ENCODE results near the gene THADA. TPM values are rescaled to one million over a fixed set of nuclear protein-coding genes. Genes with fewer than 3 reads are reported as not detected.

THADA gene
- total RNA-seq, 4 donors from 2014 or later: 35.7 to 49.2 (median 47.4) TPM

DNA sequence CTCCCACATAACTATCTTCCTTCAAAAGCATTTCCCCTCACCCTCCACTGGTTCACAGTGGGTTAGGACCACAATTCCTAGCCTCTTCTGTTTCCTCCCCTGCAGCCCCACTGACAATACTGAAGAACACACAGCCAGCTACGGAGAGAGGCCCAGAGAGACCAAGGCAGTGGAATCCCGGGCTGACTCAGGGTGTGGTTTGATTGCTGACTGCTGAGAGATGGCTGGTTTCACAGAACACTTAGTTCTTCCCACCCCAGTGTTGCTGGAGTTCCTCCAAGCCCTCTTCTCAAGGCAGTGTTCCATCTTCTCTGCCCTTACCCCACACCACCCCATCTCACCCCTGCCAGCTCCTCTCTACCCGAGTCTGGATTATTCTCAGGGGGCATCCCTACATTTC lies 326.1 kb downstream of the THADA start:
- 9 to 14% methylated on average over 3 of the region's 3 CpGs for WGBS, 2 donors
- no peaks in the 10 kb centered on the region for H3K27me3 ChIP-seq
- TF ChIP-seq POLR2A (IDR thresholded peaks at IDR 0.05): no peak
- TF ChIP-seq, protein P1, sequence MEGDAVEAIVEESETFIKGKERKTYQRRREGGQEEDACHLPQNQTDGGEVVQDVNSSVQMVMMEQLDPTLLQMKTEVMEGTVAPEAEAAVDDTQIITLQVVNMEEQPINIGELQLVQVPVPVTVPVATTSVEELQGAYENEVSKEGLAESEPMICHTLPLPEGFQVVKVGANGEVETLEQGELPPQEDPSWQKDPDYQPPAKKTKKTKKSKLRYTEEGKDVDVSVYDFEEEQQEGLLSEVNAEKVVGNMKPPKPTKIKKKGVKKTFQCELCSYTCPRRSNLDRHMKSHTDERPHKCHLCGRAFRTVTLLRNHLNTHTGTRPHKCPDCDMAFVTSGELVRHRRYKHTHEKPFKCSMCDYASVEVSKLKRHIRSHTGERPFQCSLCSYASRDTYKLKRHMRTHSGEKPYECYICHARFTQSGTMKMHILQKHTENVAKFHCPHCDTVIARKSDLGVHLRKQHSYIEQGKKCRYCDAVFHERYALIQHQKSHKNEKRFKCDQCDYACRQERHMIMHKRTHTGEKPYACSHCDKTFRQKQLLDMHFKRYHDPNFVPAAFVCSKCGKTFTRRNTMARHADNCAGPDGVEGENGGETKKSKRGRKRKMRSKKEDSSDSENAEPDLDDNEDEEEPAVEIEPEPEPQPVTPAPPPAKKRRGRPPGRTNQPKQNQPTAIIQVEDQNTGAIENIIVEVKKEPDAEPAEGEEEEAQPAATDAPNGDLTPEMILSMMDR (IDR thresholded peaks at IDR 0.05): no peak
- peak; percentile 76 to 78 for TF ChIP-seq EP300 (IDR thresholded peaks at IDR 0.05)
- DNase-seq (ENCODE audit: low spot score in 2 of 2): peak; percentile 71 to 93
- H3K36me3 ChIP-seq: no peaks in the 10 kb centered on the region
- peaks cover 0 to 72% (median 32%) of the 10 kb centered on the region in 4 donors for H3K4me1 ChIP-seq
- H3K27ac ChIP-seq: peak overlapping the region; percentile 75 to 96 (median 86)
- no peak overlapping the region for H3K4me3 ChIP-seq
- H3K9me3 ChIP-seq: no peaks in the 10 kb centered on the region

DNA sequence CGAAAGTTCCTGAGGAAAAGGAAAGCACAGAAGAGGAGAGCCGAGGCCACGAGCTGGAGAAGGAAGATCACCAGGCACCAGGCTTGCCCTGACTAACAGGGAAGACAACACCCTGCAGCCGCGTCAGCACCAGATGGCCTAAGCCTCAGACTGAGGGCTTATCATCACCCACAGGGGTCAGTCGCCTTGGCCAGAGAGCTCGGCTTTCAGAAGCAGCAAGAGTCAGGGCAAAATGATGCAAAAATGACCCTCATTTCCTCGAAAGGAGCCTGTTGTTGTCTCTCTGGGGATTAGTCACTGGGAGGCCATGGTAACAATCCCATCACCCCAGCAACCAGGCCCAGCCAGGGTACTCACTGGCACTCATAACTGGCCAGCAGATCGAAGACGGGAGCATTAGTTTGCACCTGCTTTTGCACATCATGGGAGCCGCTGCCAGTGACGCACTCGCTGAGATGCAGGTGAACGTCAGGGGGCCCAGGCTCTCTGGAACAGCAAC lies 326.7 kb downstream of the THADA start:
- Histone ChIP-seq H3K4me1 (peaks cover 0 to 76% (median 35%) of the 10 kb centered on the region in 4 donors), H3K27me3 (no peaks in the 10 kb centered on the region), H3K27ac (peak overlapping the region; percentile 61 to 96 (median 84)), H3K4me3 (peak overlapping the region in 1 of 4 donors; percentile 20), H3K36me3 (no peaks in the 10 kb centered on the region), H3K9me3 (no peaks in the 10 kb centered on the region)
- TF ChIP-seq EP300 (IDR thresholded peaks at IDR 0.05) (peak in 1 of 2 donors; percentile 94), POLR2A (IDR thresholded peaks at IDR 0.05) (no peak)
- DNase-seq (ENCODE audit: low spot score in 2 of 2): peak; percentile 81 to 85
- 34 to 38% methylated on average over 13 to 14 of the region's 14 CpGs for WGBS, 2 donors

DNA sequence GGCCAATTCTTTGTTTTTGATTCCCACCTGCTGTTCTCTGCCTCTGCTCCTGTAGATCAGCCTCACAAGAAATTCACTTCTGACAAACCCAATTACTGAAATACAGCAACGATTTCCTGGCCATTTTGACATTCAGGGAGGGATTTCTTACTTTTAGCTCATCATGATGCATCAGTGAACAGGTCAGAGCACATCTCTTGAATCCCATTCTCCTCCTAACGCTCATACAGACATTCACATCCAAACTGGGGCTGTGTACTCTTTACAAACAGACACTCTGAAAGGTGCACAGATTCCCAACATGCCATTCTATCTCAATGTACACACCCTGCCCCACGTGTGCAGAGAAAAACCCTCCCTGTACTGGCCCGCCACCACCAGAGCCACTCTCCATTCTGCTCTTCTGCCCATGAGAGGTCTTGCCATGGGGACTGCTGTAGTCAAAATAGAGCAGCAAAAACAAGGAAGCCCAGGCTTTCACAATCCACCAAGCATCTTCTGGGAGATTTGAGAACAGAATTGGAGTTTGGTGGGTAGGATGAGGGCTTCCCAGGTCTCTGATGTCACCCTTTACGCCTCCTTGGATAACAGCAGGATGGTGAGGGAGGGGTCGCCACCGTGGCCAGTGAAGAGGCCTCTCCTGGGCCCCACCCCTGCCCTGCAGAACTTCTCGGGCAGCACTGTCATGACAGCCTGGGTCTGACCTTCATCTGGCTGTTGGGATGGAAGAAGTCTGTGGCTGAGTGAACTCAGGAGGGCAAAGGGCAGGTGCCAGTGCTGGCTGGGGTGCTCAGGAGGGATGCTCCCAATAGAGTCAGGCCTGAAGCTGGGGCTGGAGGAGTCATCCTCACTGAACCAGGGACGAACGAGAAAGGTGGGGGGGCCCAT lies 327.5 kb downstream of the THADA start:
- Histone ChIP-seq H3K27ac (peak overlapping the region; percentile 61 to 96 (median 84)), H3K9me3 (no peaks in the 10 kb centered on the region), H3K4me1 (peaks cover 0 to 72% (median 33%) of the 10 kb centered on the region in 4 donors), H3K36me3 (no peaks in the 10 kb centered on the region), H3K27me3 (no peaks in the 10 kb centered on the region), H3K4me3 (peak overlapping the region in 1 of 4 donors; percentile 20)
- WGBS, 2 donors: 73 to 75% methylated on average over 10 of the region's 10 CpGs
- TF ChIP-seq EP300 (IDR thresholded peaks at IDR 0.05) (no peak), POLR2A (IDR thresholded peaks at IDR 0.05) (no peak)
- TF ChIP-seq, protein P1 (IDR thresholded peaks at IDR 0.05): no peak
- DNase-seq (ENCODE audit: low spot score in 2 of 2): no peak

DNA sequence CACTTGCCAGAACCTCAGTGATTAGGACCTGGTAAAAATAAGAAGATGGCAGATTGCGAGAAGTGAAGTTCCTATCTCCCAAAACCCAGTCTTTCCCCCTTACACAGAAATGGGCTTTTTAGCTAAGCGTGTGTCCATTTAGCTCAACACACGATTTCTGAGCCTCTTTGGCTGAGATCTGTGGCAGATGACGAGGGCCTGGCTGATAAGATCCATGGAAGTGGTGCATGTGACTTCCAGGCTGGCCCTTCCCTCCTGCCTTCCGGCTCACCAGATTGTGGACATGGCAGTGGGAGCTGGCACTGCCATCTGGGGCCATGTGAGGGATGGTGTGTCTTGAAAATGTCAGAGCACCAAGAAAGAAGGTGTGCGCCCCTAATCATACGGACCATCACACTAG lies 328.5 kb downstream of the THADA start:
- no peak for TF ChIP-seq EP300 (IDR thresholded peaks at IDR 0.05)
- TF ChIP-seq, protein P1 (IDR thresholded peaks at IDR 0.05): no peak
- TF ChIP-seq POLR2A (IDR thresholded peaks at IDR 0.05): no peak
- no peak for DNase-seq (ENCODE audit: low spot score in 2 of 2)
- Histone ChIP-seq H3K9me3 (no peaks in the 10 kb centered on the region), H3K4me1 (peaks cover 0 to 71% (median 33%) of the 10 kb centered on the region in 4 donors), H3K36me3 (no peaks in the 10 kb centered on the region), H3K27me3 (no peaks in the 10 kb centered on the region), H3K27ac (peak overlapping the region in 3 of 4 donors; percentile 75 to 96 (median 93)), H3K4me3 (no peak overlapping the region)
- WGBS, 2 donors: 94 to 99% methylated on average over 7 of the region's 7 CpGs

DNA sequence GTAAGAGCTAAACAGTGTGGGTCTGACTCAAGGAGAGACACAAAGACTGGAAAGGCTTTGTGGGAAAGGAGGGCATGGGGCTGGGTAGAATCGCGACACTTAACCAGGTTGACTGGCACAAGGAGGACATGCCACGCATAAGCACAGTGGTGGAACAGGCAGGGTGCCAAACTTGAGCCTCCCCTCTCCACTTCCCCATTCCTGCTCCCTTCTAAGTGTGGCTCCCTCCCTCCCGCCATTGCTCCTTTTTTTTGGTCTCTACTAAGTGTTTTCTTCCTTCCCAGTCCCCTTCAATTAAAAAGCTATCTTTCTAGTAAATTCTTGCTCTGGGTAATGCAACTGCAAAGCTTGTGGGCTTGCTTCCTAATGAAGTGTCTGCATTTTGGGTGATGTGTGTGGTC lies 329.1 kb downstream of the THADA start:
- WGBS, 2 donors: 76 to 88% methylated on average over 4 of the region's 4 CpGs
- H3K4me1 ChIP-seq: peaks cover 0 to 71% (median 33%) of the 10 kb centered on the region in 4 donors
- TF ChIP-seq EP300 (IDR thresholded peaks at IDR 0.05) (no peak), POLR2A (IDR thresholded peaks at IDR 0.05) (no peak)
- TF ChIP-seq, protein P1 (IDR thresholded peaks at IDR 0.05): no peak
- peak; percentile 44 to 58 for DNase-seq (ENCODE audit: low spot score in 2 of 2)
- no peaks in the 10 kb centered on the region for H3K9me3 ChIP-seq
- peak overlapping the region in 2 of 4 donors; percentile 93 to 96 for H3K27ac ChIP-seq
- no peaks in the 10 kb centered on the region for H3K36me3 ChIP-seq
- H3K27me3 ChIP-seq: no peaks in the 10 kb centered on the region
- H3K4me3 ChIP-seq: no peak overlapping the region
